GM03348 (cell line): ENCODE data around the gene CDH15.
A peak's percentile ranks its signal among the peaks of the same experiment; 100 is the strongest.
"Not testable (repeated sequence)": the region's sequence is repeated elsewhere in the genome, so short reads cannot be mapped to it uniquely, and the experiment has no call there.

Experiments
- DNase-seq: peaks from one replicate; pipeline ENCODE4 v3.0.0; 2012; ENCODE audit warnings: low spot score

CDH15 gene

DNA sequence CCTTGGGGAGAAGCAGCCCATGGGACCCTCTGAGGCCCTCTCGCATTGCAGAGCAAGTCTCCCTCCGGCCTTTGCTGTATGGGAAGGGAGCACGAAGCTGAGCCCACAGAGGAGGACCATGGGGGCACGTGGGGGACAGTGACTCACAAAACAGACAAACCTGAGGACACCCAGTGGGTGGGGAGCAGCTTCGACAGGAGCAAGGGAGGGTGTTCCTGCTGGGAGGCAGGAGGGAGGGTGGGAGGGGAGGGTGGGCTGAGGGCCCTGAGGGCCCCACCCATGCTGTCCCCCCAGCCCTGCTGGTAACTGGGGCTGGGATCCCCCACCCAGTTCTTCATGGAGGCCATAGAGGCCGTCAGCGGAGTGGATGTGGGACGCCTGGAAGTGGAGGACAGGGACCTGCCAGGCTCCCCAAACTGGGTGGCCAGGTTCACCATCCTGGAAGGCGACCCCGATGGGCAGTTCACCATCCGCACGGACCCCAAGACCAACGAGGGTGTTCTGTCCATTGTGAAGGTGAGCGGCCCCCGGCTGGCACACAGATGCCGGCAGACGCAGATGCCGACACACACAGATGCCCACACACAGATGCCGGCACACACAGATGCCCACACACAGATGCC lies 16.3 kb downstream of the CDH15 start:
- DNase-seq = no peak

GRCh38 chr16:89188471-89189357 lies 17.2 kb downstream of the CDH15 start:
- not testable (repeated sequence) for DNase-seq

DNA sequence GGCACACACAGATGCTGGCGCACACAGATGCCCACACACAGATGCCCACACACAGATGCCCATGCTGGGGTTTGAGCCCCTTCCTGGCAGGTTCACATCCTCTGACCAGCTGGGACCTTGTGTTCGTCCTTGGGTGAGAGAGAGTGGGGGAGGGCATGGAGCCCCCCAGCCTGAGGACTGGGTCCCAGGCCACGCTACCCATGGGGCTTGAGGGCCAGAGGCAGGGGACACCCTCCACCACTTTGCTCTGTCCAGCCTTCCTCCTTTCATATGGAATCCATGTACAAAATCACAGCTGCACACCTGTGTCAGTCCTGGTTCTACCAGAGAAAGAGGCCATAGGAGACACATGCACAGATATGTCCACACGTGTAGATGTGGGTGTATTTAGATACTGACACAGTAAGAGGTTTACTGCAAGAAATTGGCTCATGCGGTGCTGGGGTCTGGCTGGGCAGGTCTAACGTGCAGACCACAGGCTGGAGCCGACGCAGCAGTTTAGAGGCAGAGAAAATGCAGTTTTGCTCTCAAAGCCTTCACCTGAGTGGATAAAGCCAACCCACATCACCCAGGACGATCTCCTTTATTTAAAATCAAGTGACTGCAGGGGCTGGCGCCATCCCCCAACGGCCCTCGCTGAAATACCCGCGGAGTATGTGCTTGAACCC lies 17.9 kb downstream of the CDH15 start:
- no peak for DNase-seq

DNA sequence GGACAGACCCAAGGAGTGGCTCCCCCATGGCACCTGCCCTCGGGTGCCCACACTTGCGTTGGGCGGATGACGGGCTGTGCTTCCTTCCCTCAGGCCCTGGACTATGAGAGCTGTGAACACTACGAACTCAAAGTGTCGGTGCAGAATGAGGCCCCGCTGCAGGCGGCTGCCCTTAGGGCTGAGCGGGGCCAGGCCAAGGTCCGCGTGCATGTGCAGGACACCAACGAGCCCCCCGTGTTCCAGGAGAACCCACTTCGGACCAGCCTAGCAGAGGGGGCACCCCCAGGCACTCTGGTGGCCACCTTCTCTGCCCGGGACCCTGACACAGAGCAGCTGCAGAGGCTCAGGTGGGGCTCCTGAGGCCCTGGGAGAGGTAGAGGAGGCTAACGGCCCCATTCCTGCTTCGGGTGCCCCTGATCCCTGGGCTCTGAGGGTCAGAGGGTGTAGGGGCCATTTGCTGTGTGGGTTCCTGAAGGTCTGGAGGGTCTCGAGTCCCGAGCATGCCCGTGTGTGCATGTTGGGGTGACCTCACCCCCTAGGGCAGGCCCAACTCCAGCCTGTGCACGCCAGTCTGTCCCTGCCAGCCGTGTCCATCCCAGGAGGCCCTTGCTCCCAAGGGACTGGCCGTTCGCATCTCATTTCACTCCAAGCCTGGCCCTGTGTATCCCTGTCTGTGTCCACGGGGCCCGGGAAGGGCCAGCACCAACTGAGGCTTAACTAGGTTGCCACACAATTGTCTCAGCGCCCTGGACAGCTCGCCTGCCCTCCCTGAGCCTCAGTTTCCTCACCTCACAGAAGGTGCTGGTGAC lies 18.8 kb downstream of the CDH15 start:
- DNase-seq = no peak

DNA sequence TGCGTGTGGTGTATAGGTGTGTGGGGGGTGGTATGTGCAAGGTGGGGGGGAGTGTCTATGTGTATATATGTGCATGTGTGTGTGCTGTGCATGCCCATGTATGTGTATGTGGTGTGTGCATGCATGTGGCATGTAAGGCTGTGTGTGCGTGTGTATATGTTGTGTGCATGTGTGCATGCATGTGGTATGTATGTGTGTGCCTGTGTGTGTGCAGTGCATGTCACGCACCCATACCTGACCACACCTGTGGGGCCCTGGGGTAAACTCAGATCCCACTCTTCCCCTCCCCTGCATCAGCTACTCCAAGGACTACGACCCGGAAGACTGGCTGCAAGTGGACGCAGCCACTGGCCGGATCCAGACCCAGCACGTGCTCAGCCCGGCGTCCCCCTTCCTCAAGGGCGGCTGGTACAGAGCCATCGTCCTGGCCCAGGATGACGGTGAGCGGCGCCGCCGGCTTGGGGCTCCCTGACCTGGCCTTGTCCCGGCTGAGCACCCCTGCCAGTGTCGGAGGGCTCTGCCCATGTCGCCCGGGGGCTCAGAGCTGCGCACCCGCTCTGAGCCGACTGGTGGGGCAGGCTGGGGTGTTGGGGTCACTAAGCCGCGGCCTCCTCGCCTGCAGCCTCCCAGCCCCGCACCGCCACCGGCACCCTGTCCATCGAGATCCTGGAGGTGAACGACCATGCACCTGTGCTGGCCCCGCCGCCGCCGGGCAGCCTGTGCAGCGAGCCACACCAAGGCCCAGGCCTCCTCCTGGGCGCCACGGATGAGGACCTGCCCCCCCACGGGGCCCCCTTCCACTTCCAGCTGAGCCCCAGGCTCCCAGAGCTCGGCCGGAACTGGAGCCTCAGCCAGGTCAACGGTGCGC lies 19.7 kb downstream of the CDH15 start:
- no peak for DNase-seq

GRCh38 chr16:89191901-89192185 lies 20.3 kb downstream of the CDH15 start:
- no peak for DNase-seq

GRCh38 chr16:89192186-89192955 lies 20.8 kb downstream of the CDH15 start:
- DNase-seq = peak; percentile 76

GRCh38 chr16:89192956-89193575 lies 21.5 kb downstream of the CDH15 start:
- DNase-seq = peak; percentile 70

DNA sequence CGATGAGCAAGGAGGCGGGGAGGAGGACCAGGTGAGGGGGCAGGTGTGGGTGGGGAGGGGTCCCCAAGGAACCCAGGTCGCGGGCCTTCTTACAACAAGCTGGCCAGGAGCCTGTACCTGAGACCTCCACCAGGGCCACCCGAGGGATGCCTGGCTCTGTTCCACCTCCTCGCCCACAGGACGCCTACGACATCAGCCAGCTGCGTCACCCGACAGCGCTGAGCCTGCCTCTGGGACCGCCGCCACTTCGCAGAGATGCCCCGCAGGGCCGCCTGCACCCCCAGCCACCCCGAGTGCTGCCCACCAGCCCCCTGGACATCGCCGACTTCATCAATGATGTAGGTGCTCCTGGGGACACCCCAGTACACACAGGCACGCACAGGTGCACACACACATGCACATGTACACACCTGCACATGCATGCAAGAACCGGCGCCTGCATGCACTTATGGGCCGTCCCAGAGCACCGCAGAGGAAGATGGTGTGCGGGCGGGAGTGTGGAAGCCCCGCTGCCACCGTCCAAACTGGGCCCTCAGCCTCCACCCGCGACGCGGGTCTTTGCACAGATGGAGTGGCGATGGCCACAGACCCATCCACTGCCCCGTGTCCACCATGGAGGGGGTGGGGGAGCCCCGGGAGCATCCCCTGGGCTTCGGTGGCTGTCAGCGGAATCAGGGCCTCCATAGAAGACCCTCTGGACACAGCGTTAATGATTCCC lies 22.2 kb downstream of the CDH15 start:
- no peak for DNase-seq

DNA sequence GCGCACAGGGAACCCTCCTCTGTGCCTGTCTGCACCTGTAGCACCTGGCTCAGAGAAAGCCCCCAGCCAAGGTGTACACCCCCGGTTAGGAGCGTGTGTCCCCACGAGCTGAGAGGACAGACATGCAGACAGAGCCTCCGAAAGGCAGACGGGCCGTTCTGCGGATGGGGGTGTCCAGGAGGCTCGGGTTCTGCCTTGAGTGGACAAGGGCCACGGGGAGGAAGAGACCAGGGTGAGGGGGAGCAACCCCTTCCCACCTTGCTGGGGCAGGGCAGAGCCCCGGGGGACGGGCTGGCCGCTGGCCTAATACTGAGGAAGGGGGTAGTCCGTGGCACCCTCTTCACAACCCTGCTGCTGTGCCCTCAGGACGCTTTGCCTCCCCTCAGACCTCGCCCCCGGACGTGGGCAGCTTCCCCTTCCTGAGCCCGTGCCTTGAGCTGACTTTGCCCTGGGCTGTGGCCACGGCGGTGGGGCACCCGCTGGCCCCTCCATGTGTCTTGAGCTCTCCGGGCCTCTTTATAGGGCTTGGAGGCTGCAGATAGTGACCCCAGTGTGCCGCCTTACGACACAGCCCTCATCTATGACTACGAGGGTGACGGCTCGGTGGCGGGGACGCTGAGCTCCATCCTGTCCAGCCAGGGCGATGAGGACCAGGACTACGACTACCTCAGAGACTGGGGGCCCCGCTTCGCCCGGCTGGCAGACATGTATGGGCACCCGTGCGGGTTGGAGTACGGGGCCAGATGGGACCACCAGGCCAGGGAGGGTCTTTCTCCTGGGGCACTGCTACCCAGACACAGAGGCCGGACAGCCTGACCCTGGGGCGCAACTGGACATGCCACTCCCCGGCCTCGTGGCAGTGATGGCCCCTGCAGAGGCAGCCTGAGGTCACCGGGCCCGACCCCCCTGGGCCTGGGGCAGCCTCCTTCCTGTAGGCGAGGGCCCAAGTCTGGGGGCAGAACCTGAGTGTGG lies 23.1 kb downstream of the CDH15 start:
- no peak for DNase-seq

GRCh38 chr16:89195521-89196171 lies 24.1 kb downstream of the CDH15 start:
- no peak for DNase-seq

- no peak for DNase-seq
Measured at GRCh38 chr16:89197033-89197632, 25.6 kb downstream of the CDH15 start.

DNA sequence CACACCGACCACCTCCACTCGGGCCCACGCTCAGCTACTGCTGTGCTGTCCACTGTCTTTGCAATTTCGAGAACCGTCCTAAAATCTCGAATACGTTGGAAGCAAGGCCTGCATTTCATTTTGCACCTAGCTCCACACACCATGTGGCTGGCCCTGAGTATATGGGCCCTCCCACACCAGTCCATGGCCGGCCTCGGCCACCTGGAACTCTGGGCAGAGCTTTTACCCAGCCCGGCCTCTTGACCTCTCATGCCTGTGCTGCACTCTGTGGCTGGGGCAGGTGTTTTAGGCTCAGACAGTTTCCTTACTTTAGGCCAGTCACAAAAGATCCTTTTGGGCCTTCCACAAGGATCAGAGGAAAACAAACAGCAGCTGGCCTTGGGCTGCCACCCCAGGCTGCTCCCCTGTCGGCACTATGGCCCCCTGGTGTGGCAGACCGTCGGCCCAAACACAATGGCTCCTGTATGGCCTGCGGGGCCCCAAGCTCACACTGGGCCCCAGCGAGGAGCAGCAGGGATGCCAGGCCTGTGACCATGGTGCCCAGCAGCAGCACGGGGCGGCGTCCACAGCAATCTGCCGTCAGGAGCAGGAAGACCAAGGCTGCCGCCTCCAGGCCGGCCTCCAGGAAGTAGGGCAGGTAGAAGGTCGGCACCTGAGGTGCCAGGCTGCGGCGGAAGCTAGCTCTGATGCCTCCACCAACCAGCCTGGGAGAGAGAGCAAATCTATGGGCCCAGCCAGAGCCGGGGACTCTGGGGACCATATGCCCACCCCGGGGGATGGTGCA lies 26.3 kb downstream of the CDH15 start:
- DNase-seq = no peak

GRCh38 chr16:89198417-89199240 lies 27.1 kb downstream of the CDH15 start:
- no peak for DNase-seq
